Endodermal cell (in vitro differentiated cells): ENCODE results near the gene OTOG. TPM values are rescaled to one million over a fixed set of nuclear protein-coding genes. Genes with fewer than 3 reads are reported as not detected.

Experiments used
- DNase-seq: peaks from one replicate; pipeline ENCODE4 v3.0.0-alpha.2; 2017
- H3K27ac ChIP-seq: 2 replicates; pipeline ENCODE4 v1.5.1; 2013; ENCODE audit warnings: mild to moderate bottlenecking, low read depth, low read length, moderate library complexity
- H3K27me3 ChIP-seq: 2 replicates; pipeline ENCODE4 v1.6.1; 2013; ENCODE audit warnings: mild to moderate bottlenecking, low read length, moderate library complexity; ENCODE audit not compliant: insufficient read depth, control insufficient read depth, poor library complexity, severe bottlenecking
- H3K36me3 ChIP-seq: 2 replicates; pipeline ENCODE4 v1.7.0; 2013; ENCODE audit warnings: mild to moderate bottlenecking, low read length, moderate library complexity; ENCODE audit not compliant: control insufficient read depth, insufficient read depth
- H3K4me1 ChIP-seq: one replicate; pipeline ENCODE4 v1.7.0; 2013; ENCODE audit warnings: low read length; ENCODE audit not compliant: control insufficient read depth, insufficient read depth
- H3K4me3 ChIP-seq: 2 replicates; pipeline ENCODE4 v1.5.1; 2013; ENCODE audit warnings: mild to moderate bottlenecking, low read length, moderate library complexity
- H3K9ac ChIP-seq: 2 replicates; pipeline ENCODE4 v1.6.1; 2013; ENCODE audit warnings: mild to moderate bottlenecking, low read length, moderate library complexity; ENCODE audit not compliant: poor library complexity, severe bottlenecking; ENCODE audit errors: extremely low read depth
- H3K9me3 ChIP-seq: 2 replicates; pipeline ENCODE4 v1.6.1; 2013; ENCODE audit warnings: mild to moderate bottlenecking, low read length, moderate library complexity; ENCODE audit not compliant: control insufficient read depth
- H3K27ac Mint-ChIP-seq: 2 replicates; pipeline ENCODE4 v1.8.0; 2020; ENCODE audit warnings: mixed read lengths
- H3K27me3 Mint-ChIP-seq: 2 replicates; pipeline ENCODE4 v1.8.0; 2021; ENCODE audit warnings: mild to moderate bottlenecking, mixed read lengths; ENCODE audit not compliant: insufficient read depth
- H3K36me3 Mint-ChIP-seq: 2 replicates; pipeline ENCODE4 v1.8.0; 2020; ENCODE audit warnings: low read depth, mixed read lengths
- H3K4me1 Mint-ChIP-seq: 2 replicates; pipeline ENCODE4 v1.8.0; 2020; ENCODE audit warnings: mixed read lengths
- H3K4me3 Mint-ChIP-seq: 2 replicates; pipeline ENCODE4 v1.8.0; 2020; ENCODE audit warnings: mild to moderate bottlenecking, moderate library complexity, mixed read lengths
- H3K9me3 Mint-ChIP-seq: 2 replicates; pipeline ENCODE4 v1.8.0; 2020; ENCODE audit warnings: mild to moderate bottlenecking, mixed read lengths
- WGBS, 2 experiments: methylation state at CpG; one replicate each; pipeline versions ENCODE4 v1.1.5 to v1.1.7; 2013; ENCODE audit warnings: missing lambda C conversion rate in 2 of 2, mixed read lengths in 1 of 2; ENCODE audit not compliant: insufficient coverage in 1 of 2, insufficient read length in 1 of 2; 5-methylcytosine and 5-hydroxymethylcytosine counted together
- total RNA-seq, 2 donors: library from RNA; stranded (reverse); fragmentation: NEBNext Ultra II Directional in 1 of 2; extraction: Animal tissue kit (Norgen Biotek cat#: 25700) in 1 of 2; gene quantifications; 2 replicates in 1 of 2; 3 replicates in 1 of 2; pipeline ENCODE4 v1.2.1, GENCODE V29; 2021
- TF ChIP-seq, protein P1 (sequence below): fragments of 200-600 bp; sonication (generic); conservative IDR thresholded peaks from 2 replicates; pipeline ENCODE4 v1.5.0; 2021; ENCODE audit warnings: antibody characterized with exemption, mild to moderate bottlenecking

Gene OTOG
- total RNA-seq, 2 donors from 2014 or later: 0.33 to 0.55 TPM

DNA sequence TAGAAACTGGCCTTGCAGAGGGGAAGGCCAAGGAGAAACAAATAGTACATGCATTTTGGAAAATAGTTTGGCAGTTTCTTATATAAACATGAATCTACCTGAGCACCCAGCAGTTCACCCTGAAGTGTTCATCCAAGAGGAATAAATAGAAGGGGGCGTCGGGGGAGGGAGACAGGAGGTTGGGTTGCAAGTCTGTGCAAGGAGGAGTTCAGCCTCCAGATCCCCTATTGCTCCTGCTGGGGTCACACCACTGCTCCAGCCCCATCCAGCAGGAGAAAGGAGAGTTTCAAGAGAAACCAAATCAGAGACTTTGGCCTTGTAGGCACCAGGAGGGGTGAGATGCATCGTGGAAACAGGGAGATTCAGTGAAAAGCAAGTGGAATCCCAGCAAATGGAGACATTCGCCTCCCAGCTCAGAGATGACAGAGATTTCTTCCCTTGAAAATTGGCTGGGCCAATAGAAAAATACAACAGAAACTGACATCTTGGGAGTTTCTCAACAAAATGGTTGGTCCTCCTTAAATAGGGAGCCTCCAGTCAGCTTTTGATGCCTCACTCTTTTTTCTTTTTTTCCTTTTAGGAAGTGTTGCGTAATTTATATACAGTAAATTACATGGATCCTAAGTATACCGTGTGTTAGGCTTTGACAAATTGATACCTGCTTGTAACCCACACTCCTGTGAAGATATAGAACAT lies 34.1 kb downstream of the OTOG start:
- no peaks in the 10 kb centered on the region for H3K36me3 ChIP-seq
- DNase-seq: peak; percentile 35
- Mint-ChIP-seq H3K9me3 (no peaks in the 10 kb centered on the region), H3K36me3 (no peaks in the 10 kb centered on the region), H3K27me3 (peaks cover 35% of the 10 kb centered on the region), H3K4me1 (peaks cover 13% of the 10 kb centered on the region), H3K4me3 (no peak overlapping the region), H3K27ac (no peak overlapping the region)
- H3K27ac ChIP-seq: no peak overlapping the region
- H3K9me3 ChIP-seq: no peaks in the 10 kb centered on the region
- peaks cover 3% of the 10 kb centered on the region for H3K4me1 ChIP-seq
- no peak overlapping the region for H3K4me3 ChIP-seq
- peaks cover 2% of the 10 kb centered on the region for H3K27me3 ChIP-seq
- whole genome bisulfite sequencing, 2 experiments: 68 to 79% methylated on average over 3 to 6 of the region's 6 CpGs
- no peak overlapping the region for H3K9ac ChIP-seq
- TF ChIP-seq, protein P1, sequence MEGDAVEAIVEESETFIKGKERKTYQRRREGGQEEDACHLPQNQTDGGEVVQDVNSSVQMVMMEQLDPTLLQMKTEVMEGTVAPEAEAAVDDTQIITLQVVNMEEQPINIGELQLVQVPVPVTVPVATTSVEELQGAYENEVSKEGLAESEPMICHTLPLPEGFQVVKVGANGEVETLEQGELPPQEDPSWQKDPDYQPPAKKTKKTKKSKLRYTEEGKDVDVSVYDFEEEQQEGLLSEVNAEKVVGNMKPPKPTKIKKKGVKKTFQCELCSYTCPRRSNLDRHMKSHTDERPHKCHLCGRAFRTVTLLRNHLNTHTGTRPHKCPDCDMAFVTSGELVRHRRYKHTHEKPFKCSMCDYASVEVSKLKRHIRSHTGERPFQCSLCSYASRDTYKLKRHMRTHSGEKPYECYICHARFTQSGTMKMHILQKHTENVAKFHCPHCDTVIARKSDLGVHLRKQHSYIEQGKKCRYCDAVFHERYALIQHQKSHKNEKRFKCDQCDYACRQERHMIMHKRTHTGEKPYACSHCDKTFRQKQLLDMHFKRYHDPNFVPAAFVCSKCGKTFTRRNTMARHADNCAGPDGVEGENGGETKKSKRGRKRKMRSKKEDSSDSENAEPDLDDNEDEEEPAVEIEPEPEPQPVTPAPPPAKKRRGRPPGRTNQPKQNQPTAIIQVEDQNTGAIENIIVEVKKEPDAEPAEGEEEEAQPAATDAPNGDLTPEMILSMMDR: no peak

DNA sequence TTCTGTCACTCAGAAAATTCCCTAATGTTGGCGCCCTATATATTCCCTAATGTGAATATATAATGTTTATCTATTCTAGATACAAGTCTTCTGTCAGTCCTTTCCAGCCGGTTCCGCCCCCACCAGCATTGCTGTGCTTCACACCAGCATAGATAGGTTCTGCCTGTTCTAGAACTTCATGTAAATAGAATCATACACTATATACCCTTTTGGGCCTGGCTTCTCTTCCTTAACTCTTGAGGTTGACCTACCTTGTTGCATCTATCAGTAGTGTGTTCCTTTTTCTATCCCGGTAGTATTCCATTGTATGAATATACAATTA lies 34.6 kb downstream of the OTOG start:
- Histone ChIP-seq H3K36me3 (no peaks in the 10 kb centered on the region), H3K4me3 (no peak overlapping the region), H3K27me3 (no peaks in the 10 kb centered on the region), H3K4me1 (peaks cover 3% of the 10 kb centered on the region), H3K9me3 (no peaks in the 10 kb centered on the region), H3K9ac (no peak overlapping the region), H3K27ac (no peak overlapping the region)
- TF ChIP-seq, protein P1: no peak
- H3K4me1 Mint-ChIP-seq: peaks cover 13% of the 10 kb centered on the region
- no peak for DNase-seq
- H3K9me3 Mint-ChIP-seq: no peaks in the 10 kb centered on the region
- H3K27ac Mint-ChIP-seq: no peak overlapping the region
- no peaks in the 10 kb centered on the region for H3K36me3 Mint-ChIP-seq
- 97 to 100% methylated on average over 1 to 2 of the region's 4 CpGs for WGBS, 2 experiments
- peaks cover 30% of the 10 kb centered on the region for H3K27me3 Mint-ChIP-seq
- H3K4me3 Mint-ChIP-seq: no peak overlapping the region

DNA sequence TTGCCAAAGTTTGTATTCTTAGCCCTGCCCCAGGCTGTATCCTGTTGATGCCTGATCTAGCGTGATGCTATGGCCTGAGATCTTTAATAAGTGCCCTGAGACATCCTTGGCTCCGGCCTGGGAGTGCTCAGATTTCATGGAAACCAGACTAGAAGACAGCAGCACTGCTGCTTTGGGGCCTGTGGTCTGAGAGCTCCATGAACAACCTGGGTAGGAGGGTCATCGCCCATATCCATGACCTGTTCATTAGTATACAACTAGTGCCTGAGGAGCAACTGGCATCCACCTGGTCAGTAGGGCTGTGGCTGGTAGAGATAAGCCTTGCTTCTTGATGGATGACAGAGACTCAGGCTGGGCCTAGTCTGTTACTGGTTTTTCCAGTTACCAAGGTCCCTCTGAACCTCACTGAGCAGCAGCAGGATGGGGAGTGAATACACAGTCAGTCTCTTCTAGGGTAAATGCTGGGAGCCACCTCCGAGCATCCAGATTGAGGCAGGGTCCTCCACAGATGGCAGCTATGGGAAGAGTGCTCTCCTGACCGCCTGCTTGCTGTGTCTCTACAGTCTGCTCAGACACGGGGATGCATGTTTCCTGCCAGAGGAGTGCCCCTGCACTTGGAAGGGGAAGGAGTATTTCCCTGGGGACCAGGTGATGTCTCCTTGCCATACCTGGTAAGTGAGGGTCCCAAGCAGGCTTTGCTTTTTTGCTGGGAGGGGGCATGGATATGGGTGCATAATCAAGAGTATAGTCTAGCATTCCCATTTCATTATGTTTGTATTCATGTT lies 39.0 kb downstream of the OTOG start:
- WGBS, 2 experiments: 87 to 93% methylated on average over 4 to 6 of the region's 6 CpGs

More for the DNA sequence above, 39.0 kb downstream of the OTOG start:
- Mint-ChIP-seq H3K9me3 (no peaks in the 10 kb centered on the region), H3K27me3 (peaks cover 13% of the 10 kb centered on the region), H3K27ac (no peak overlapping the region), H3K4me3 (no peak overlapping the region), H3K4me1 (peaks cover 1% of the 10 kb centered on the region), H3K36me3 (no peaks in the 10 kb centered on the region)
- H3K4me3 ChIP-seq: no peak overlapping the region
- H3K27ac ChIP-seq: no peak overlapping the region
- TF ChIP-seq, protein P1: no peak
- peak; percentile 31 for DNase-seq
- no peaks in the 10 kb centered on the region for H3K36me3 ChIP-seq
- H3K9ac ChIP-seq: no peak overlapping the region
- no peaks in the 10 kb centered on the region for H3K4me1 ChIP-seq
- H3K9me3 ChIP-seq: no peaks in the 10 kb centered on the region
- H3K27me3 ChIP-seq: peaks cover 37% of the 10 kb centered on the region
